Mucosa of descending colon (tissue), 3 donors: ENCODE results near the gene COL9A3. TPM values are rescaled to one million over a fixed set of nuclear protein-coding genes. Genes with fewer than 3 reads are reported as not detected.

Experiments used
- ATAC-seq: fragments of 200-7000 bp; cut with Tn5 transposase; one replicate; pipeline ENCODE4 v1.9.1; 2020; ENCODE audit warnings: mild to moderate bottlenecking, moderate library complexity
- DNase-seq, 3 donors: peaks; one replicate each; pipeline ENCODE4 v3.0.0-alpha.2; 2020
- H3K36me3 ChIP-seq: fragments of 200-600 bp; one replicate; pipeline ENCODE4 v1.8.0; 2021; ENCODE audit warnings: low read depth, mild to moderate bottlenecking
- H3K4me1 ChIP-seq: fragments of 200-600 bp; one replicate; pipeline ENCODE4 v1.8.0; 2021; ENCODE audit warnings: low read depth, mild to moderate bottlenecking
- H3K4me3 ChIP-seq: fragments of 200-600 bp; one replicate; pipeline ENCODE4 v1.8.0; 2021; ENCODE audit warnings: mild to moderate bottlenecking
- H3K9me3 ChIP-seq: fragments of 200-600 bp; one replicate; pipeline ENCODE4 v1.8.0; 2021; ENCODE audit warnings: mild to moderate bottlenecking
- CTCF ChIP-seq: fragments of 200-600 bp; IDR thresholded peaks from one replicate; pipeline ENCODE4 v1.8.0; 2022; ENCODE audit warnings: antibody characterized with exemption, mild to moderate bottlenecking
- intact Hi-C, 2 donors: fragments of 100-400 bp; cut with DNase I in 1 of 2; cut with micrococcal nuclease in 1 of 2; formaldehyde crosslinking; loops; one replicate each; pipeline versions ENCODE4 v1.11.0 to v1.11.1; 2022; cut with DNase I, micrococcal nuclease
- total RNA-seq, 3 donors: library from RNA; stranded (reverse); fragmentation: NEBNext Ultra II Directional in 2 of 3; extraction: Animal tissue kit (Norgen Biotek cat#: 25700) in 2 of 3; gene quantifications; one replicate each; pipeline versions ENCODE4 v1.2.1 to v1.2.4, GENCODE V29; 2021 to 2023
- donor health status: DM: no; HTN: no; CAD: no; lungs with moderate emphysema.
- donor health status: DM: no; HTN: no; CAD: no.
- donor health status: DM: no; HTN: yes; CAD: no.

The COL9A3 gene
- total RNA-seq, 3 donors from 2014 or later = 0.70 to 12.4 (median 2.3) TPM

GRCh38 chr20:62819494-62820174 is 2.8 kb downstream of the COL9A3 start:
- no peaks in the 10 kb centered on the region for H3K9me3 ChIP-seq
- intact Hi-C loops = no loop called here
- H3K4me3 ChIP-seq = no peak overlapping the region
- ATAC-seq (no peak), DNase-seq (no peak)
- no peak for TF ChIP-seq CTCF
- H3K36me3 ChIP-seq = no peaks in the 10 kb centered on the region
- H3K4me1 ChIP-seq = peaks cover 32% of the 10 kb centered on the region

GRCh38 chr20:62820208-62820961 is 3.5 kb downstream of the COL9A3 start:
- intact Hi-C loops = no loop called here
- no peak overlapping the region for H3K4me3 ChIP-seq
- no peak for DNase-seq
- no peak for TF ChIP-seq CTCF
- H3K4me1 ChIP-seq = peaks cover 31% of the 10 kb centered on the region
- H3K36me3 ChIP-seq = no peaks in the 10 kb centered on the region
- ATAC-seq = no peak
- no peaks in the 10 kb centered on the region for H3K9me3 ChIP-seq

DNA sequence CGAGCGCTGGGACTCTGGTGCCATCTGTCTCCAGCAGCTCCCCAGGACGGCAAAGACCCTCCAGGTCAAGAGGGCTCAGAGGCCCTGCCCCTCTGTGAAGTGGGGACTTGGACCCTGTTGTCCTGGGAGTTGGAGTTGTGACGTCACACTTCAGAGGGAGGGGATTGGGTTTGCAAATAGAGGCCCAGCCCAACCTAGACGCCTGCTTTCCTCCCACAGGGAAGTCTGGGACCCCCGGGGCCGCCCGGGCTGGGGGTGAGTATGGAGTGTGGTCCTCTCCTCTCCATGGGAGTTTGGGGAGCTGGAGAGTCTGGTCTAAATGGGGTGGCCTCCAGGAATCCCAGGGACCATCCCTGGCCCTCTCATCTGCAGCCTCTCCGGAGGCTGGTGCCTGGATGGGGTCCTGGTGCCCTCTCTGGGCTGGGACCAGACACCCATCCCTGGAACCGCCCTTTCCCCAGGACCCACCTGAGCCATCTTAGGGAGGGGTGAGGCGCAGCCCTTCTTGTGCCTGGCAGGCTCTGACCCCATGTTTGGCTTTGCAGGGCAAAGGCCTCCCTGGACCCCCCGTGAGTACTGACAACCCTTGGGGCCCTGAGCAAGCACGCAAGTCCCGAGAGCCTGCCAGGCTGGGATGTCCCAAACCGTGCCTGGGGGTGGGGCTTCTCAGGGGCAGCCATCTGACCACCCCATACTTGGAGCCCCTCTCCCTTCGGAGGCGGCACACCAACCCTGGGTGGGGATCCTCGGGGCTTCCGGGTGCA is 4.3 kb downstream of the COL9A3 start:
- no peaks in the 10 kb centered on the region for H3K36me3 ChIP-seq
- ATAC-seq = no peak
- no peak for DNase-seq
- H3K4me1 ChIP-seq = peaks cover 23% of the 10 kb centered on the region
- H3K4me3 ChIP-seq = no peak overlapping the region
- H3K9me3 ChIP-seq = no peaks in the 10 kb centered on the region
- intact Hi-C loops = no loop called here
- no peak for TF ChIP-seq CTCF

DNA sequence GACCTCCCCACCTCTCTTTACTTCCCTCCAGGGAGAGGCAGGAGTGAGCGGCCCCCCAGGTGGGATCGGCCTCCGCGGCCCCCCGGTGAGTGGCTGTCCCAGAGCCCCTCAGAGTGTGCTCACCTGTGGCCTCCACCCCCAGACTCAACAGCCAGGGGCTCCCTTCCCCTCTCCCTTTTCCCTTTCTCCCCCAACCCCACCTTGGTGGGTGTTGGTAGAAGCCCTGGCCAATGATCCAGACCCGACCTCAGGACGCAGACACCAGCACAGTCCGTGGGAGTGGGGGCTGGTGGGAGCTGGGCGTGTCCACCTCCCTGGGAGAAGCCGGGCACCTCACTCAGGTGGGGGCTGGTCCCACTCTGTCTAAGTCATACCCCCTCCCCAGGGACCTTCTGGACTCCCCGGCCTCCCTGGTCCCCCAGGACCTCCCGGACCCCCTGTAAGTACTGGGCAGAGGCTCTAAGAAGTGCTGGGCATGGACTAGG is 4.9 kb downstream of the COL9A3 start:
- ATAC-seq = no peak

More for the DNA sequence above, 4.9 kb downstream of the COL9A3 start:
- no peaks in the 10 kb centered on the region for H3K36me3 ChIP-seq
- H3K9me3 ChIP-seq = no peaks in the 10 kb centered on the region
- no peak for DNase-seq
- TF ChIP-seq CTCF = no peak
- no peak overlapping the region for H3K4me3 ChIP-seq
- H3K4me1 ChIP-seq = peaks cover 17% of the 10 kb centered on the region
- intact Hi-C loops = no loop called here
